CD4-positive, alpha-beta T cell (primary cell): ENCODE measurements around the gene PSMD9. TPM values are rescaled to one million over a fixed set of nuclear protein-coding genes. Genes with fewer than 3 reads are reported as not detected.
"Not testable (repeated sequence)": the region's sequence is repeated elsewhere in the genome, so short reads cannot be mapped to it uniquely, and the experiment has no call there.

ENCODE experiments used
- ATAC-seq: fragments of 200-7000 bp; cut with Tn5 transposase; one replicate; pipeline ENCODE4 v1.10.0; 2022; ENCODE audit warnings: mild to moderate bottlenecking; ENCODE audit not compliant: poor library complexity
- CTCF ChIA-PET: fragments of 350-600 bp; sonication (Branson Sonifier 250); formaldehyde crosslinking; loops from one replicate; lab custom pipeline; 2021; ENCODE audit warnings: antibody characterized with exemption, inconsistent platforms; lab: Charles Lee
- POLR2A ChIA-PET: fragments of 350-600 bp; sonication (Branson Sonifier 250); formaldehyde crosslinking; loops from one replicate; lab custom pipeline; 2021; ENCODE audit warnings: antibody characterized with exemption, inconsistent platforms; lab: Charles Lee
- DNase-seq, 14 experiments: peaks; one replicate each; pipeline ENCODE4 v3.0.0-alpha.2; 2013 to 2020; ENCODE audit warnings: mixed read lengths in 2 of 14
- H3K27ac ChIP-seq, 2 donors: one replicate each; pipeline versions ENCODE4 v1.5.1 to v1.7.0; 2013; ENCODE audit warnings: low read length in 2 of 2, low read depth in 1 of 2, mild to moderate bottlenecking in 1 of 2
- H3K27me3 ChIP-seq, 2 experiments: 1 replicate in 1 of 2; 2 replicates in 1 of 2; pipeline versions ENCODE4 v1.6.1 to v1.7.0; 2013; ENCODE audit warnings: low read length in 2 of 2, control low read depth in 1 of 2, mild to moderate bottlenecking in 1 of 2, moderate library complexity in 1 of 2; ENCODE audit not compliant: insufficient read depth in 2 of 2, control insufficient read depth in 1 of 2
- H3K36me3 ChIP-seq: one replicate; pipeline ENCODE4 v1.6.1; 2013; ENCODE audit warnings: low read length, control low read depth; ENCODE audit not compliant: insufficient read depth
- H3K4me1 ChIP-seq: one replicate; pipeline ENCODE4 v1.6.1; 2013; ENCODE audit warnings: low read length, control low read depth; ENCODE audit not compliant: insufficient read depth
- H3K4me3 ChIP-seq: one replicate; pipeline ENCODE4 v1.5.1; 2013; ENCODE audit warnings: mild to moderate bottlenecking, low read length, moderate library complexity
- H3K9me3 ChIP-seq, 2 experiments: 1 replicate in 1 of 2; 2 replicates in 1 of 2; pipeline versions ENCODE4 v1.6.1 to v1.7.0; 2013; ENCODE audit warnings: low read length in 2 of 2, mild to moderate bottlenecking in 2 of 2, control low read depth in 1 of 2, moderate library complexity in 1 of 2; ENCODE audit not compliant: control insufficient read depth in 1 of 2, insufficient read depth in 1 of 2
- H3K27ac Mint-ChIP-seq: one replicate; pipeline ENCODE4 v1.8.0; 2020; ENCODE audit warnings: mixed read lengths
- H3K27me3 Mint-ChIP-seq: one replicate; pipeline ENCODE4 v1.8.0; 2021; ENCODE audit warnings: mixed read lengths
- H3K36me3 Mint-ChIP-seq: one replicate; pipeline ENCODE4 v1.8.0; 2021; ENCODE audit warnings: low read depth, mixed read lengths
- H3K4me1 Mint-ChIP-seq: one replicate; pipeline ENCODE4 v1.8.0; 2021; ENCODE audit warnings: low read depth, mixed read lengths
- H3K4me3 Mint-ChIP-seq: one replicate; pipeline ENCODE4 v1.8.0; 2020; ENCODE audit warnings: mild to moderate bottlenecking, mixed read lengths
- H3K9me3 Mint-ChIP-seq: one replicate; pipeline ENCODE4 v1.8.0; 2020; ENCODE audit warnings: mixed read lengths
- CTCF ChIP-seq: fragments of 200-600 bp; IDR thresholded peaks from one replicate; pipeline ENCODE4 v1.8.0; 2022; ENCODE audit warnings: antibody characterized with exemption, mild to moderate bottlenecking
- intact Hi-C, 2 experiments: fragments of 100-400 bp; cut with DNase I in 1 of 2; cut with micrococcal nuclease in 1 of 2; formaldehyde crosslinking; loops; one replicate each; pipeline versions ENCODE4 v1.15.1 to v1.9.0; 2023 to 2025; cut with DNase I, micrococcal nuclease
- total RNA-seq, 174 experiments: library from RNA in 2 of 174; stranded (reverse) in 2 of 174; gene quantifications; one replicate each; pipeline ENCODE4 v1.2.3 and lab custom pipeline; 2021 to 2026

PSMD9 gene
- total RNA-seq, 2 experiments from 2014 or later: 29.5 to 31.8 TPM

- intact Hi-C loops: no loop called here
- Histone ChIP-seq H3K9me3 (no peaks in the 10 kb centered on the region), H3K4me1 (no peaks in the 10 kb centered on the region), H3K27ac (no peak overlapping the region), H3K4me3 (no peak overlapping the region), H3K36me3 (no peaks in the 10 kb centered on the region), H3K27me3 (no peaks in the 10 kb centered on the region)
- H3K36me3 Mint-ChIP-seq: no peaks in the 10 kb centered on the region
- no peaks in the 10 kb centered on the region for H3K4me1 Mint-ChIP-seq
- H3K27me3 Mint-ChIP-seq: no peaks in the 10 kb centered on the region
- H3K4me3 Mint-ChIP-seq: no peak overlapping the region
- H3K9me3 Mint-ChIP-seq: no peaks in the 10 kb centered on the region
- ChIA-PET POLR2A (no interaction called here), CTCF (interaction anchor here (1.0 kb wide), 1 partner anchor 39 kb away, joined by 3 read pairs; no protein-coding TSS in a partner anchor)
- TF ChIP-seq CTCF: no peak
- ATAC-seq: no peak
- peak in 2 of 14 experiments; percentile 35 to 38 for DNase-seq
- no peak overlapping the region for H3K27ac Mint-ChIP-seq
Observed at GRCh38 chr12:121926874-121927706, 38.5 kb downstream of the PSMD9 start.

- H3K4me3 ChIP-seq: no peak overlapping the region
- H3K36me3 Mint-ChIP-seq: no peaks in the 10 kb centered on the region
- CTCF ChIA-PET: interaction anchor here (1.0 kb wide), 1 partner anchor 40 kb away, joined by 3 read pairs; no protein-coding TSS in a partner anchor
- DNase-seq: peak in 1 of 14 experiments; percentile 19
- H3K27me3 Mint-ChIP-seq: no peaks in the 10 kb centered on the region
- no peaks in the 10 kb centered on the region for H3K9me3 Mint-ChIP-seq
- intact Hi-C loops: no loop called here
- H3K9me3 ChIP-seq: no peaks in the 10 kb centered on the region
- H3K36me3 ChIP-seq: no peaks in the 10 kb centered on the region
- TF ChIP-seq CTCF: no peak
- H3K27ac ChIP-seq: no peak overlapping the region
- no peaks in the 10 kb centered on the region for H3K4me1 ChIP-seq
- POLR2A ChIA-PET: no interaction called here
- no peak for ATAC-seq
- no peaks in the 10 kb centered on the region for H3K4me1 Mint-ChIP-seq
- no peak overlapping the region for H3K4me3 Mint-ChIP-seq
- H3K27ac Mint-ChIP-seq: no peak overlapping the region
- no peaks in the 10 kb centered on the region for H3K27me3 ChIP-seq
Observed at GRCh38 chr12:121927813-121928212, 39.2 kb downstream of the PSMD9 start.

GRCh38 chr12:121929545-121929944 lies 41.0 kb downstream of the PSMD9 start:
- H3K27me3 ChIP-seq: not testable (repeated sequence)

More at GRCh38 chr12:121929545-121929944, 41.0 kb downstream of the PSMD9 start:
- intact Hi-C loops, H3K9me3 ChIP-seq, H3K27ac ChIP-seq, H3K27me3 Mint-ChIP-seq, H3K9me3 Mint-ChIP-seq, H3K4me1 ChIP-seq, ATAC-seq, POLR2A ChIA-PET, CTCF ChIA-PET, H3K4me3 Mint-ChIP-seq, DNase-seq, H3K4me1 Mint-ChIP-seq, H3K27ac Mint-ChIP-seq, H3K4me3 ChIP-seq, H3K36me3 Mint-ChIP-seq, H3K36me3 ChIP-seq: not testable (repeated sequence)
